IPS-NIHi11 (cell line): ENCODE results near the gene DGKQ.
"Not testable (repeated sequence)": the region's sequence is repeated elsewhere in the genome, so short reads cannot be mapped to it uniquely, and the experiment has no call there.

Source experiments
- DNase-seq: peaks from one replicate; pipeline ENCODE4 v3.0.0; 2012; ENCODE audit warnings: mixed read lengths, low spot score

Gene DGKQ

GRCh38 chr4:1010395-1011021 is 37.1 kb upstream of the DGKQ start:
- DNase-seq, result no peak

- peak; percentile 86 for DNase-seq
Measured at GRCh38 chr4:1009542-1010394, 36.4 kb upstream of the DGKQ start.

GRCh38 chr4:1008840-1009541 is 35.6 kb upstream of the DGKQ start:
- no peak for DNase-seq

- DNase-seq, result no peak
Measured at GRCh38 chr4:1006856-1007255, 33.5 kb upstream of the DGKQ start.

- DNase-seq, result no peak
Measured at GRCh38 chr4:1004557-1005485, 31.5 kb upstream of the DGKQ start.

- DNase-seq, result no peak
Measured at GRCh38 chr4:1004071-1004418, 30.7 kb upstream of the DGKQ start.

- DNase-seq, result no peak
Measured at GRCh38 chr4:1003271-1004070, 30.1 kb upstream of the DGKQ start.

GRCh38 chr4:1002631-1003251 is 29.4 kb upstream of the DGKQ start:
- DNase-seq, result no peak

GRCh38 chr4:1002131-1002630 is 28.8 kb upstream of the DGKQ start:
- no peak for DNase-seq

GRCh38 chr4:1001561-1002130 is 28.3 kb upstream of the DGKQ start:
- DNase-seq, result no peak

- no peak for DNase-seq
Measured at GRCh38 chr4:1000686-1001260, 27.4 kb upstream of the DGKQ start.

GRCh38 chr4:999882-1000425 is 26.6 kb upstream of the DGKQ start:
- DNase-seq, result no peak

- not testable (repeated sequence) for DNase-seq
Measured at GRCh38 chr4:999240-999863, 26.0 kb upstream of the DGKQ start.

- DNase-seq, result no peak
Measured at GRCh38 chr4:998096-998691, 24.8 kb upstream of the DGKQ start.

GRCh38 chr4:997375-998071 is 24.2 kb upstream of the DGKQ start:
- peak; percentile 75 for DNase-seq

GRCh38 chr4:996997-997374 is 23.6 kb upstream of the DGKQ start:
- no peak for DNase-seq

- no peak for DNase-seq
Measured at GRCh38 chr4:996030-996996, 22.9 kb upstream of the DGKQ start.
